LNCAP (cell line): ENCODE data around the gene AFF2.

ENCODE experiments used
- TF ChIP-seq, protein P1 (sequence below): fragments of 450-650 bp; IDR thresholded peaks from 2 replicates; pipeline ENCODE4 v1.5.1; 2017; ENCODE audit warnings: mild to moderate bottlenecking

The AFF2 gene

GRCh38 chrX:148495176-148495575 is 5.2 kb upstream of the AFF2 start:
- TF ChIP-seq, protein P1, sequence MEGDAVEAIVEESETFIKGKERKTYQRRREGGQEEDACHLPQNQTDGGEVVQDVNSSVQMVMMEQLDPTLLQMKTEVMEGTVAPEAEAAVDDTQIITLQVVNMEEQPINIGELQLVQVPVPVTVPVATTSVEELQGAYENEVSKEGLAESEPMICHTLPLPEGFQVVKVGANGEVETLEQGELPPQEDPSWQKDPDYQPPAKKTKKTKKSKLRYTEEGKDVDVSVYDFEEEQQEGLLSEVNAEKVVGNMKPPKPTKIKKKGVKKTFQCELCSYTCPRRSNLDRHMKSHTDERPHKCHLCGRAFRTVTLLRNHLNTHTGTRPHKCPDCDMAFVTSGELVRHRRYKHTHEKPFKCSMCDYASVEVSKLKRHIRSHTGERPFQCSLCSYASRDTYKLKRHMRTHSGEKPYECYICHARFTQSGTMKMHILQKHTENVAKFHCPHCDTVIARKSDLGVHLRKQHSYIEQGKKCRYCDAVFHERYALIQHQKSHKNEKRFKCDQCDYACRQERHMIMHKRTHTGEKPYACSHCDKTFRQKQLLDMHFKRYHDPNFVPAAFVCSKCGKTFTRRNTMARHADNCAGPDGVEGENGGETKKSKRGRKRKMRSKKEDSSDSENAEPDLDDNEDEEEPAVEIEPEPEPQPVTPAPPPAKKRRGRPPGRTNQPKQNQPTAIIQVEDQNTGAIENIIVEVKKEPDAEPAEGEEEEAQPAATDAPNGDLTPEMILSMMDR: no peak

DNA sequence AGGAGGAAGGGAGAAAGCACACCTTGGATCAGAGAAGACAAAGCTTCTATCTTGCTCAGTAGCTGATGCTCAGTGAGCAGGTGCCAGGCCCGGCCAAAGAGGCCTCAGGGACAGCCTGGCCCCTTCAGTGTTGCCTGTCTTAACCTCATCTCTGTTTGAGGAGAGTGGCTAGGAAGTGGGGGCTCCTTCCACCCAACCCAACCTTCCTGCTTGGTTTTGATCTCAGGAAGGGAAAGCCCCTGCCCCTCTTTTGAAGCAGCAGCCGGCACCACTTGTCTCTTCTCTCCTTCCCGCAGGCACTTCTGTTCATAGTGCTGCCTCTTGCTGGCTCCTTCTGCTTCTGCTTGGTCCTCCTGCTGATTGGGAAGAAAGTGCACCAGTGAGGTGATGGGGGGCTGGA is 2.4 kb upstream of the AFF2 start:
- TF ChIP-seq, protein P1: no peak

DNA sequence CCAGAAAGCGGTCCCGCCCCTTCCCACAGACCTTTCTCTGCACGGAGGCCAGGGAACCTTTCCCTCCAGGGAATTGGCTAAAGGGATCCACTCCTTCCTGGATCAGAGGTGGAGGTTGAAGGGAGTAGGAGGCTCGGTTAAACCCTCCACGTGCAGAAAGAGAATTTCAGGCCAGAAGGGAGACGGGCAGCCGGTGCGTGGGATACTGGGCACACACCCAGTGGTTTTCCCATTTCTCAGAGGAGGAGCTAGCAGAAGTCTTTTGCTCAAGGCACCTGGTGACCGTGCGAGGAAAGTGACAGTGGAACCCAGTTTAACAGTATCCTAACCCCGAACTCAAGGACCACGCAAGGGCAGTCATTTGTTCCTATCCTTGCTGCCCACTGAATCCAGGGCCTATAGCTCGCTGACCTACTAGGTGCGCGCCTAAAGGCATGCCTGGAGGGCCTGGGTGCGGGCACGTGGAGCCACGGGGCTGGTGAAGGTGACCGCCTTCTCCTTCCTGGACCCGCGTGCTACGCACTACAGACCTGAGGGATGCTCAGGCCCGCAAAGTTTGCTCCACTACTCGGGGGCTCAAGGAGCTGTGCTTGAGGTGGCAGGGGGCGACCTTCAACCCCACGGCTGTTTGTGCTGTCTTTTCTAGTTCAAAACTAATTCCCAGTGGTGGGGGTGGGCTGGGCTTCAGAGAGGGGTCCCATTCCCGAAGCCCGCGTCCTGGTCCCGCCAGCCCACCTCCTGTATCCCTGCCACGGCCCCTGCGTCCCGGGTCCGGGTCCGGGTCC is 587 bp upstream of the AFF2 start:
- TF ChIP-seq, protein P1: no peak

- TF ChIP-seq, protein P1: no peak
These were observed 1.1 kb downstream of the AFF2 start for GRCh38 chrX:148501386-148502066.

- TF ChIP-seq, protein P1: no peak
These were observed 4.1 kb downstream of the AFF2 start for GRCh38 chrX:148504506-148504905.

DNA sequence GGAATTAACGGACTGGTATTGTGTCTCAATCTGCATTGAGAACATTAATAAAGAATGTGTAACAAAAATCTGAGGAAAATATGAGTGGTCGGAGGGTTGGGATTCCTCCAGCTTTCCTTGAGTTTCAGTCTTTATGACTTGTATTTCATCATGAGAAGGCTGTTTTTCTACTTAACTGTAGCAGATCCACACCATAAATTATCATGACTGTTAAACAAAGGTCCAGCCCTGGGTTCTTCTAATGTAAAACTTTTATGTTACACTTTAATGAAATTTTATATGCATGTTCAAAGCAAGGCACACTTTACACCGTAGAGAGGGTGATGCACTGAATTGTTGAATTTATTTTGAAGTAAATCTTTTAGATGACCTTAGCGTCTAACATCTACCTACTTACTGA is 7.0 kb downstream of the AFF2 start:
- TF ChIP-seq, protein P1: no peak

DNA sequence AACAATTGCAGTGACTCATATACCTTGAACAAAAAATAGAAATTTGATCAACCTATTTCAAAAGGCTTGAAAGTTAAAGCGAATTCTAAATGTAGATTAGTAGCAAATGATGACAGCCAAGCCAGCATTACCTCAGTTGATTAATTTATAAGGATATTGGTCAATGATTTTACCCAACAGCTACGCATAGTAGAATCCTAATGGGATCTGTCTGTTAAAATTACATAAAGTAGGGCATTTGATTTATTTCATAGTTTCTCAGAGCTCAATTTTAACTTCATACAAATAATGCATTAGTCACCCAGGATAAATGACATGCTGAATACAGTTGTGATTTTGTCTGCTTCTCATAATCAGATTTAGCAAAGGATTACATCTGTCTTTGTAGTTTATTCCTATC is 12.0 kb downstream of the AFF2 start:
- TF ChIP-seq, protein P1: no peak
